Activated CD4-positive, alpha-beta memory T cell treated with anti-CD3 and anti-CD28 coated beads for 36 hours (primary cell): ENCODE data around the gene NECTIN2. TPM values are rescaled to one million over a fixed set of nuclear protein-coding genes. Genes with fewer than 3 reads are reported as not detected.

Experiments used
- CTCF ChIA-PET: fragments of 350-600 bp; sonication (Branson Sonifier 250); formaldehyde crosslinking; loops from one replicate; lab custom pipeline; 2021; ENCODE audit warnings: antibody characterized with exemption, inconsistent platforms; lab: Charles Lee
- POLR2A ChIA-PET: fragments of 350-600 bp; sonication (Branson Sonifier 250); formaldehyde crosslinking; loops from one replicate; lab custom pipeline; 2021; ENCODE audit warnings: antibody characterized with exemption; lab: Charles Lee
- DNase-seq: peaks from one replicate; pipeline ENCODE4 v3.0.0-alpha.2; 2020
- H3K27ac Mint-ChIP-seq: one replicate; pipeline ENCODE4 v1.8.0; 2021; ENCODE audit warnings: mixed read lengths
- H3K27me3 Mint-ChIP-seq: one replicate; pipeline ENCODE4 v1.8.0; 2021; ENCODE audit warnings: mixed read lengths
- H3K36me3 Mint-ChIP-seq: one replicate; pipeline ENCODE4 v1.8.0; 2021; ENCODE audit warnings: mixed read lengths
- H3K4me1 Mint-ChIP-seq: one replicate; pipeline ENCODE4 v1.8.0; 2021; ENCODE audit warnings: low read depth, mixed read lengths
- H3K4me3 Mint-ChIP-seq: one replicate; pipeline ENCODE4 v1.8.0; 2021; ENCODE audit warnings: mild to moderate bottlenecking, mixed read lengths
- H3K9me3 Mint-ChIP-seq: one replicate; pipeline ENCODE4 v1.8.0; 2021; ENCODE audit warnings: mixed read lengths
- intact Hi-C: fragments of 100-400 bp; cut with micrococcal nuclease; formaldehyde crosslinking; loops from one replicate; pipeline ENCODE4 v1.15.1; 2023
- total RNA-seq, 2 experiments: library from RNA; stranded (reverse); gene quantifications; one replicate each; pipeline ENCODE4 v1.2.3, GENCODE V29; 2021

NECTIN2 gene
- total RNA-seq, 2 experiments from 2014 or later, result 0.71 to 1.9 TPM

- intact Hi-C loops, result no loop called here
- no peak overlapping the region for H3K27ac Mint-ChIP-seq
- no peaks in the 10 kb centered on the region for H3K36me3 Mint-ChIP-seq
- ChIA-PET CTCF (interaction anchor here (1.0 to 1.2 kb wide), 2 partner anchors 25 to 86 kb away, joined by 3 read pairs; no protein-coding TSS in a partner anchor), POLR2A (no interaction called here)
- no peak overlapping the region for H3K4me3 Mint-ChIP-seq
- H3K27me3 Mint-ChIP-seq, result peaks cover 17% of the 10 kb centered on the region
- no peak for DNase-seq
- peaks cover 3% of the 10 kb centered on the region for H3K4me1 Mint-ChIP-seq
- H3K9me3 Mint-ChIP-seq, result no peaks in the 10 kb centered on the region
Measured at GRCh38 chr19:44809577-44810233, 36.4 kb upstream of the NECTIN2 start.

GRCh38 chr19:44810234-44811121 is 35.6 kb upstream of the NECTIN2 start:
- Mint-ChIP-seq H3K4me3 (no peak overlapping the region), H3K9me3 (no peaks in the 10 kb centered on the region), H3K27ac (no peak overlapping the region), H3K27me3 (peaks cover 17% of the 10 kb centered on the region), H3K36me3 (no peaks in the 10 kb centered on the region), H3K4me1 (peaks cover 3% of the 10 kb centered on the region)
- ChIA-PET POLR2A (no interaction called here), CTCF (no interaction called here)
- intact Hi-C loops, result no loop called here
- DNase-seq, result no peak

DNA sequence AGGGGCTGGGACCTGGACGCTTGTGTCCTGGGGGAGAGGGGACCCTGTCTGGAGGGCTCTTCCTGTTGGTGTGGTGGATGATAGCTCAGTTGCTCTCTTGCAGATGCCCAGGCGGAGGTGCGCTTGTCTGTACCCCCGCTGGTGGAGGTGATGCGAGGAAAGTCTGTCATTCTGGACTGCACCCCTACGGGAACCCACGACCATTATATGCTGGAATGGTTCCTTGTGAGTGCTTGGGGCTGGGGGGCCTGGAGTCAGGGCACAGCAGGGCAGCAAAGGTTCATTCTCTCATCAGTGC is 35.0 kb upstream of the NECTIN2 start:
- no peak overlapping the region for H3K4me3 Mint-ChIP-seq
- CTCF ChIA-PET, result no interaction called here
- H3K36me3 Mint-ChIP-seq, result no peaks in the 10 kb centered on the region
- DNase-seq, result no peak
- POLR2A ChIA-PET, result no interaction called here
- no peaks in the 10 kb centered on the region for H3K9me3 Mint-ChIP-seq
- intact Hi-C loops, result no loop called here
- H3K4me1 Mint-ChIP-seq, result peaks cover 3% of the 10 kb centered on the region
- no peak overlapping the region for H3K27ac Mint-ChIP-seq
- H3K27me3 Mint-ChIP-seq, result peaks cover 17% of the 10 kb centered on the region

DNA sequence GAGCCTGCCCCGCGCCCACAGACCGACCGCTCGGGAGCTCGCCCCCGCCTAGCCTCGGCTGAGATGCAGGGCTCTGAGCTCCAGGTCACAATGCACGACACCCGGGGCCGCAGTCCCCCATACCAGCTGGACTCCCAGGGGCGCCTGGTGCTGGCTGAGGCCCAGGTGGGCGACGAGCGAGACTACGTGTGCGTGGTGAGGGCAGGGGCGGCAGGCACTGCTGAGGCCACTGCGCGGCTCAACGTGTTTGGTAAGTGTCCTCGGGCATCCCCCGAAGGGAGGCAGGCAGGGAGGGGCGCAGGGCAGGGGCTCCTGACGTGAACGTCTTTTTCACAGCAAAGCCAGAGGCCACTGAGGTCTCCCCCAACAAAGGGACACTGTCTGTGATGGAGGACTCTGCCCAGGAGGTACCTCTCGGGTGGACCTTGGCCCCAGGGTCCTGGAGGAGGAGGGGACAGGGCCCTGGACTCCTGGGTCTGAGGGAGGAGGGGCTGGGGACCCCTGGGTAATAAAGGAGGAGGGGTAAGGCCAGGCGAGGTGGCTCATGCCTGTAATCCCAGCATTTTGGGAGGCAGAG is 33.9 kb upstream of the NECTIN2 start:
- Mint-ChIP-seq H3K4me1 (peaks cover 3% of the 10 kb centered on the region), H3K36me3 (no peaks in the 10 kb centered on the region), H3K27ac (no peak overlapping the region), H3K9me3 (no peaks in the 10 kb centered on the region), H3K4me3 (no peak overlapping the region), H3K27me3 (peaks cover 17% of the 10 kb centered on the region)
- DNase-seq, result no peak
- intact Hi-C loops, result no loop called here
- ChIA-PET CTCF (no interaction called here), POLR2A (no interaction called here)

- no peak for DNase-seq
- intact Hi-C loops, result no loop called here
- no peaks in the 10 kb centered on the region for H3K36me3 Mint-ChIP-seq
- POLR2A ChIA-PET, result no interaction called here
- H3K27me3 Mint-ChIP-seq, result peaks cover 14% of the 10 kb centered on the region
- no peak overlapping the region for H3K27ac Mint-ChIP-seq
- H3K4me1 Mint-ChIP-seq, result peaks cover 3% of the 10 kb centered on the region
- CTCF ChIA-PET, result no interaction called here
- no peaks in the 10 kb centered on the region for H3K9me3 Mint-ChIP-seq
- H3K4me3 Mint-ChIP-seq, result no peak overlapping the region
Measured at GRCh38 chr19:44813070-44813840, 32.8 kb upstream of the NECTIN2 start.

- Mint-ChIP-seq H3K9me3 (no peaks in the 10 kb centered on the region), H3K4me1 (peaks cover 3% of the 10 kb centered on the region), H3K4me3 (no peak overlapping the region), H3K36me3 (no peaks in the 10 kb centered on the region), H3K27me3 (peaks cover 11% of the 10 kb centered on the region), H3K27ac (no peak overlapping the region)
- intact Hi-C loops, result no loop called here
- ChIA-PET CTCF (no interaction called here), POLR2A (no interaction called here)
- DNase-seq, result no peak
Measured at GRCh38 chr19:44813841-44814470, 32.1 kb upstream of the NECTIN2 start.

DNA sequence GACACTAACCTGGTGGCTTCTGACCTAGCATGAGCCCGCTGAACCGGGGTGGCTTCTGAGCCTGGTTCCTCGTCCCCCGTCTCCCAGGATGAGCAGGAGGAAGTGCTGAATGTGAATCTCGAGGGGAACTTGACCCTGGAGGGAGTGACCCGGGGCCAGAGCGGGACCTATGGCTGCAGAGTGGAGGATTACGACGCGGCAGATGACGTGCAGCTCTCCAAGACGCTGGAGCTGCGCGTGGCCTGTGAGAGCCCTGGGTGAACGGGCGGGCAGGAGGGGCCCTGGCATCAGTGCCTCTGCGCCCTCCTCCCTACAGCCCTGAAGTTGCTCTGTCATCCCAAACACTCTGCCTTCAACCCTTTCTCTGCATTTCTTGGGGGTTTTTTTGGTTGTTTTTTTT is 31.6 kb upstream of the NECTIN2 start:
- intact Hi-C loops, result no loop called here
- Mint-ChIP-seq H3K4me3 (no peak overlapping the region), H3K36me3 (no peaks in the 10 kb centered on the region), H3K4me1 (no peaks in the 10 kb centered on the region), H3K27ac (no peak overlapping the region), H3K9me3 (no peaks in the 10 kb centered on the region), H3K27me3 (peaks cover 6% of the 10 kb centered on the region)
- POLR2A ChIA-PET, result no interaction called here
- no peak for DNase-seq
- CTCF ChIA-PET, result no interaction called here

DNA sequence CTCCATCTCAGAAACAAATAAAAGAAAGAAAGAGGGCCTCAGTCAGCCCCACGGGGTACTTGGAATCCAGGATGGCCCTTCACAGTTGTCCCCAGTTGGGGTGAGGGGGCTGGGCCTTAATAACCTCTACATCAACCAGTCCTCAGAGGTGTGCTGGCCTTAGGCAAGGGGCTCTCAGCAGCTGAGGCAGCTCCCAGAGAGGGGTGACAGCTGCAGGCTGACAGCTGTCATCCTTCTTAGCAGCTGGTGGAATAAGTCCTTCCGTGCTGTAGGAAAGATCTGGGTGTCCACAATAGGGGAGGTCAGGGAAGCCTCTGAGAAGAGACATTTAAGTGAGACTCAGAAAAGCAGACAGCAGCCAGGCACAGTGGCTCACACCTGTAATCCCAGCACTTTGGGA is 29.8 kb upstream of the NECTIN2 start:
- Mint-ChIP-seq H3K27ac (no peak overlapping the region), H3K4me3 (no peak overlapping the region), H3K4me1 (no peaks in the 10 kb centered on the region), H3K36me3 (no peaks in the 10 kb centered on the region), H3K27me3 (peaks cover 1% of the 10 kb centered on the region), H3K9me3 (no peaks in the 10 kb centered on the region)
- POLR2A ChIA-PET, result no interaction called here
- intact Hi-C loops, result no loop called here
- CTCF ChIA-PET, result no interaction called here
- DNase-seq, result no peak

DNA sequence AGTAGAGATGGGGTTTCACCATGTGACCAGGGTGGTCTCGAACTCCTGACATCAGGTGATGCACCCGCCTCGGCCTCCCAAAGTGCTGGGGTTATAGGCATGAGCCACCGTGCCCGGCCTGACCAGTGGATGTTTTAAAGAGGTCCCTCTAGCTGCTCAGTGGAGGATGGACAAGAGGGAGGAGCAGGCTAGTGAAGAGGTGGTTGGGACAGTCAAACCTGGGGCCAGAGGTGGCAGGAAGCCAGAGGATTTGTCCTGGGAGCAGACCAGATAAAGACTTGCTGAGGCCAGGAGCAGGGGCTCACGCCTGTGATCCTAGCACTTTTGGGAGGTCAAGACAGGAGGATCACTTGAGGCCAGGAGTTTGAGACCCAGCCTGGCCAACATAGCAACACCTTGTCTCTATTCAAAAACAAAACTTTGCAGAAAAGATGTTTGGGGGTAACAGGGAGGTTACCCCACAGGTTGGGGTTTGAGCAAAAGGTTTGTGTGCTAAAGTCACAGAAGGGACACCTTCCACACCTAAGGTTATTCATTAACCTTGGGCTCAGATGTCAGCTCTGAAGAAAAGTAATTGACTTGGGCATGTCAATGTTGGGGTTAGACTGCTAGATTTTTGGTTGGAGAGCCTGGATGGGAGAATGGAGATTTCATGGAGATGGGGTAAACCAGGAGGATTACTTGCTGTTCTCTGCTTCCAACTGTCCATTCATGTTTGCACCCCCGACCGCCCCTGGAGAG is 28.2 kb upstream of the NECTIN2 start:
- CTCF ChIA-PET, result interaction anchor here (0.7 kb wide), 1 partner anchor 247 kb away, joined by 3 read pairs; no protein-coding TSS in a partner anchor
- POLR2A ChIA-PET, result no interaction called here
- H3K9me3 Mint-ChIP-seq, result no peaks in the 10 kb centered on the region
- DNase-seq, result no peak
- H3K36me3 Mint-ChIP-seq, result no peaks in the 10 kb centered on the region
- no peak overlapping the region for H3K4me3 Mint-ChIP-seq
- no peak overlapping the region for H3K27ac Mint-ChIP-seq
- no peaks in the 10 kb centered on the region for H3K27me3 Mint-ChIP-seq
- intact Hi-C loops, result no loop called here
- no peaks in the 10 kb centered on the region for H3K4me1 Mint-ChIP-seq

DNA sequence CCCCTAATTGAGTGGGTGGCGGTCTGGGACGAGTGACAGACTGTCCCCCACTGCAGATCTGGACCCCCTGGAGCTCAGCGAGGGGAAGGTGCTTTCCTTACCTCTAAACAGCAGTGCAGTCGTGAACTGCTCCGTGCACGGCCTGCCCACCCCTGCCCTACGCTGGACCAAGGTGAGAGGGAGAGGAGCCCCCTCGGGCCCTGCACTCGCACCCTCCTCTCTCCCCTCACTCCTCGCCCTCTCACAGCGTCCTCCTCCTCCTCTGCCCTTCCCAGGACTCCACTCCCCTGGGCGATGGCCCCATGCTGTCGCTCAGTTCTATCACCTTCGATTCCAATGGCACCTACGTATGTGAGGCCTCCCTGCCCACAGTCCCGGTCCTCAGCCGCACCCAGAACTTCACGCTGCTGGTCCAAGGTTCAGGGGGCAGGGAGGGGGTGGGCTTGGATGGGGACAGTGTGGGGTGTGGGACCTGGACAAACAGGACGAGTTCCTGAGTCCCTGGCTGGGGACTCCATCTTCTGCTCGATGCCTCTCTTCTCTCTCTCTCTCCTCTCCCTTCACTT is 27.5 kb upstream of the NECTIN2 start:
- intact Hi-C loops, result no loop called here
- Mint-ChIP-seq H3K4me1 (no peaks in the 10 kb centered on the region), H3K9me3 (no peaks in the 10 kb centered on the region), H3K27ac (no peak overlapping the region), H3K4me3 (no peak overlapping the region), H3K36me3 (no peaks in the 10 kb centered on the region), H3K27me3 (no peaks in the 10 kb centered on the region)
- CTCF ChIA-PET, result no interaction called here
- DNase-seq, result no peak
- POLR2A ChIA-PET, result no interaction called here

DNA sequence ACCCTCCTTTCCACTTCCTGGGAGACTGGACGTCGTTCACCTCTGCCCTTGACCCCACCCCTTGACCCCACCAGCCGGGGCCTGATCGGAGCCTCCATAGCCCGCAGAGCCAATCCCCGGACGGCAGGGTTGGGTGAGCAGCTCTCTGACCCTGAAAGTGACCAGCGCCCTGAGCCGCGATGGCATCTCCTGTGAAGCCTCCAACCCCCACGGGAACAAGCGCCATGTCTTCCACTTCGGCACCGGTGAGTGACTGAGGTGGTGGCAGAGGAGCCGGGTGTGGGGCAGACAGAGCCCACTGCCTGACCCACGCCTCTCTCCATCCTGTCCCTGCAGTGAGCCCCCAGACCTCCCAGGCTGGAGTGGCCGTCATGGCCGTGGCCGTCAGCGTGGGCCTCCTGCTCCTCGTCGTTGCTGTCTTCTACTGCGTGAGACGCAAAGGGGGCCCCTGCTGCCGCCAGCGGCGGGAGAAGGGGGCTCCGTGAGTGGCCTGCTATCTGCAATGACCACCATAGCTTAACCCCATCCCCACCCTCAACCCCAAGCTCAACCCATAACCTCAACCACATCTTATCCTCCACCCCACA is 26.8 kb upstream of the NECTIN2 start:
- Mint-ChIP-seq H3K4me3 (no peak overlapping the region), H3K27ac (no peak overlapping the region), H3K9me3 (no peaks in the 10 kb centered on the region), H3K4me1 (no peaks in the 10 kb centered on the region), H3K36me3 (no peaks in the 10 kb centered on the region), H3K27me3 (no peaks in the 10 kb centered on the region)
- ChIA-PET CTCF (interaction anchor here (1.0 kb wide), 1 partner anchor 95 kb away, joined by 3 read pairs; no protein-coding TSS in a partner anchor), POLR2A (no interaction called here)
- no peak for DNase-seq
- intact Hi-C loops, result no loop called here
